ENCODE data around the gene ZNF514.
"Not testable (repeated sequence)": the region's sequence is repeated elsewhere in the genome, so short reads cannot be mapped to it uniquely, and the experiment has no call there.

The ZNF514 gene

GRCh38 chr2:95159690-95160449, at the start of gene ZNF514:
Gene ZNF514, minus strand, starts transcription at chr2:95159848. Its CDS starts 6,595 bp downstream, at chr2:95153253.
- peak within 1 kb of the TSS; percentile 90 for H3K4me3 Mint-ChIP-seq
- H3K27me3 Mint-ChIP-seq, result no peaks in the 10 kb centered on the region
- peak; percentile 92 for ATAC-seq (ENCODE audit: low read depth)
- peak; percentile 63 to 69 for DNase-seq (ENCODE audit: low spot score in 2 of 2)
- peaks cover 17% of the 10 kb centered on the region for H3K36me3 Mint-ChIP-seq
- H3K4me1 Mint-ChIP-seq, result peaks cover 11% of the 10 kb centered on the region
- peak within 1 kb of the TSS; percentile 56 for H3K27ac Mint-ChIP-seq
- peaks cover 6% of the 10 kb centered on the region for H3K9me3 Mint-ChIP-seq

- no peak for ATAC-seq (ENCODE audit: low read depth)
- peaks cover 14% of the 10 kb centered on the region for H3K4me1 Mint-ChIP-seq
- H3K27me3 Mint-ChIP-seq, result no peaks in the 10 kb centered on the region
- peak overlapping the region; percentile 92 for H3K27ac Mint-ChIP-seq
- DNase-seq (ENCODE audit: low spot score in 2 of 2), result no peak
- H3K4me3 Mint-ChIP-seq, result peak overlapping the region; percentile 95
- H3K36me3 Mint-ChIP-seq, result peaks cover 41% of the 10 kb centered on the region
- H3K9me3 Mint-ChIP-seq, result peaks cover 16% of the 10 kb centered on the region
These were observed 48.5 kb upstream of the ZNF514 start for GRCh38 chr2:95208106-95208505.

- DNase-seq (ENCODE audit: low spot score in 2 of 2) (peak; percentile 61 to 80), ATAC-seq (ENCODE audit: low read depth) (peak; percentile 93)
- no peaks in the 10 kb centered on the region for H3K27me3 Mint-ChIP-seq
- H3K4me3 Mint-ChIP-seq, result peak within 1 kb of the TSS; percentile 95
- H3K4me1 Mint-ChIP-seq, result peaks cover 14% of the 10 kb centered on the region
- peaks cover 11% of the 10 kb centered on the region for H3K9me3 Mint-ChIP-seq
- peak within 1 kb of the TSS; percentile 92 for H3K27ac Mint-ChIP-seq
- H3K36me3 Mint-ChIP-seq, result peaks cover 34% of the 10 kb centered on the region
These were observed 47.7 kb upstream of the ZNF514 start, which contains the start of gene ZNF892 for GRCh38 chr2:95207111-95207961. Gene ZNF892, plus strand, starts transcription at chr2:95207521. Its CDS starts 295 bp downstream, at chr2:95207816.

- Mint-ChIP-seq H3K9me3 (peaks cover 12% of the 10 kb centered on the region), H3K36me3 (peaks cover 23% of the 10 kb centered on the region), H3K4me3 (peak overlapping the region; percentile 95), H3K4me1 (peaks cover 14% of the 10 kb centered on the region), H3K27ac (peak overlapping the region; percentile 92), H3K27me3 (no peaks in the 10 kb centered on the region)
- ATAC-seq (ENCODE audit: low read depth) (no peak), DNase-seq (ENCODE audit: low spot score in 2 of 2) (no peak)
These were observed 46.4 kb upstream of the ZNF514 start for GRCh38 chr2:95206096-95206495.

GRCh38 chr2:95204396-95204795, 44.7 kb upstream of the ZNF514 start:
- Mint-ChIP-seq H3K27me3 (peaks cover 3% of the 10 kb centered on the region), H3K36me3 (peaks cover 13% of the 10 kb centered on the region), H3K4me1 (peaks cover 14% of the 10 kb centered on the region), H3K4me3 (no peak overlapping the region), H3K9me3 (peaks cover 7% of the 10 kb centered on the region), H3K27ac (no peak overlapping the region)
- no peak for ATAC-seq (ENCODE audit: low read depth)
- DNase-seq (ENCODE audit: low spot score in 2 of 2), result no peak

- DNase-seq (ENCODE audit: low spot score in 2 of 2), result no peak
- peaks cover 5% of the 10 kb centered on the region for H3K27me3 Mint-ChIP-seq
- H3K4me3 Mint-ChIP-seq, result no peak overlapping the region
- no peak for ATAC-seq (ENCODE audit: low read depth)
- H3K4me1 Mint-ChIP-seq, result peaks cover 14% of the 10 kb centered on the region
- peaks cover 4% of the 10 kb centered on the region for H3K9me3 Mint-ChIP-seq
- H3K36me3 Mint-ChIP-seq, result peaks cover 8% of the 10 kb centered on the region
- no peak overlapping the region for H3K27ac Mint-ChIP-seq
These were observed 44.3 kb upstream of the ZNF514 start for GRCh38 chr2:95203911-95204310.

- not testable (repeated sequence) for H3K27ac Mint-ChIP-seq; H3K36me3 Mint-ChIP-seq; H3K4me3 Mint-ChIP-seq; ATAC-seq (ENCODE audit: low read depth); H3K4me1 Mint-ChIP-seq; H3K9me3 Mint-ChIP-seq
- H3K27me3 Mint-ChIP-seq, result peaks cover 15% of the 10 kb centered on the region
- DNase-seq (ENCODE audit: low spot score in 2 of 2), result peak; percentile 19 to 25
These were observed 33.3 kb upstream of the ZNF514 start for GRCh38 chr2:95192956-95193355.

GRCh38 chr2:95185973-95186372, 26.3 kb upstream of the ZNF514 start:
- H3K36me3 Mint-ChIP-seq, result peaks cover 22% of the 10 kb centered on the region
- H3K27me3 Mint-ChIP-seq, result peaks cover 9% of the 10 kb centered on the region
- no peaks in the 10 kb centered on the region for H3K4me1 Mint-ChIP-seq
- H3K27ac Mint-ChIP-seq, result no peak overlapping the region
- DNase-seq (ENCODE audit: low spot score in 2 of 2) (no peak), ATAC-seq (ENCODE audit: low read depth) (no peak)
- peaks cover 12% of the 10 kb centered on the region for H3K9me3 Mint-ChIP-seq
- no peak overlapping the region for H3K4me3 Mint-ChIP-seq

GRCh38 chr2:95185197-95185596, 25.5 kb upstream of the ZNF514 start:
- ATAC-seq (ENCODE audit: low read depth) (no peak), DNase-seq (ENCODE audit: low spot score in 2 of 2) (no peak)
- Mint-ChIP-seq H3K36me3 (peaks cover 30% of the 10 kb centered on the region), H3K4me1 (no peaks in the 10 kb centered on the region), H3K9me3 (peaks cover 15% of the 10 kb centered on the region), H3K4me3 (no peak overlapping the region), H3K27ac (no peak overlapping the region), H3K27me3 (peaks cover 7% of the 10 kb centered on the region)

- Mint-ChIP-seq H3K36me3 (peaks cover 55% of the 10 kb centered on the region), H3K4me3 (no peak overlapping the region), H3K27me3 (no peaks in the 10 kb centered on the region), H3K4me1 (no peaks in the 10 kb centered on the region), H3K9me3 (peaks cover 16% of the 10 kb centered on the region), H3K27ac (no peak overlapping the region)
- no peak for DNase-seq (ENCODE audit: low spot score in 2 of 2)
- ATAC-seq (ENCODE audit: low read depth), result no peak
These were observed 22.1 kb upstream of the ZNF514 start for GRCh38 chr2:95181774-95182173.

- H3K27ac Mint-ChIP-seq, result no peak overlapping the region
- H3K4me3 Mint-ChIP-seq, result no peak overlapping the region
- H3K4me1 Mint-ChIP-seq, result peaks cover 2% of the 10 kb centered on the region
- peaks cover 62% of the 10 kb centered on the region for H3K36me3 Mint-ChIP-seq
- H3K9me3 Mint-ChIP-seq, result peaks cover 12% of the 10 kb centered on the region
- DNase-seq (ENCODE audit: low spot score in 2 of 2) (no peak), ATAC-seq (ENCODE audit: low read depth) (no peak)
- no peaks in the 10 kb centered on the region for H3K27me3 Mint-ChIP-seq
These were observed 19.8 kb upstream of the ZNF514 start for GRCh38 chr2:95179451-95179850.

GRCh38 chr2:95174031-95174542, 14.4 kb upstream of the ZNF514 start:
- Mint-ChIP-seq H3K36me3 (peaks cover 25% of the 10 kb centered on the region), H3K27me3 (no peaks in the 10 kb centered on the region), H3K4me3 (no peak overlapping the region), H3K27ac (no peak overlapping the region), H3K4me1 (peaks cover 7% of the 10 kb centered on the region), H3K9me3 (no peaks in the 10 kb centered on the region)
- DNase-seq (ENCODE audit: low spot score in 2 of 2) (no peak), ATAC-seq (ENCODE audit: low read depth) (no peak)

GRCh38 chr2:95171902-95172301, 12.3 kb upstream of the ZNF514 start:
- Mint-ChIP-seq H3K4me3 (no peak overlapping the region), H3K9me3 (peaks cover 2% of the 10 kb centered on the region), H3K27ac (peak overlapping the region; percentile 45), H3K27me3 (no peaks in the 10 kb centered on the region), H3K36me3 (peaks cover 14% of the 10 kb centered on the region), H3K4me1 (peaks cover 10% of the 10 kb centered on the region)
- DNase-seq (ENCODE audit: low spot score in 2 of 2), result no peak
- ATAC-seq (ENCODE audit: low read depth), result no peak
